Left lobe of liver (tissue), 2 donors: Measurements from ENCODE around the gene NANOGP8. TPM values are rescaled to one million over a fixed set of nuclear protein-coding genes. Genes with fewer than 3 reads are reported as not detected.
"Not testable (repeated sequence)": the region's sequence is repeated elsewhere in the genome, so short reads cannot be mapped to it uniquely, and the experiment has no call there.

Source experiments
- ATAC-seq: fragments of 200-7000 bp; cut with Tn5 transposase; one replicate; pipeline ENCODE4 v1.9.1; 2020; ENCODE audit warnings: mild to moderate bottlenecking, moderate library complexity
- DNase-seq: peaks from one replicate; pipeline ENCODE4 v3.0.0-alpha.2; 2020; ENCODE audit warnings: low spot score
- total RNA-seq: library from RNA; stranded (reverse); gene quantifications from one replicate; pipeline ENCODE4 v1.2.1, GENCODE V29; 2021
- donor health status: DM: no; HTN: no; CAD: no; lungs with moderate emphysema.
- donor health status: DM: no; HTN: yes; CAD: no.

NANOGP8 gene
- total RNA-seq, 1 donor from 2014 or later: 0.45 TPM

DNA sequence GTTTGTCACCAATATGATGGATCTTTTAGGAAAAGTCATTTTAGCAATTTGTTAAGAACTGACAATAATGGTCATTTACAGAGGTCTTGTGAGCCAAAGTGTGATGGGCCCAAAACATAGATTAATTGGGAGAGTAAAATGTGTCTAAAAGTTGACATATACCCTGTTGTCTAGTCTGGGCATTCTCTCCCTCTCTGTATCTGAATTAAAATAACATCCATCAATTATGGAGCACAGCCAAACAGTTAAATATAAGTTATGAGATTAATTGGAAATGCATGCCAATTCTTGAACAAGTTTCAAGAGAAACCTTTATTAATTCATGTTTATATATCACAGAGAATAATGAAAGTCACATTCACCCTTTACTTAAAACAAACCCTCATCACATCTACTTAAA lies 13.6 kb upstream of the NANOGP8 start:
- ATAC-seq (no peak), DNase-seq (no peak)

DNA sequence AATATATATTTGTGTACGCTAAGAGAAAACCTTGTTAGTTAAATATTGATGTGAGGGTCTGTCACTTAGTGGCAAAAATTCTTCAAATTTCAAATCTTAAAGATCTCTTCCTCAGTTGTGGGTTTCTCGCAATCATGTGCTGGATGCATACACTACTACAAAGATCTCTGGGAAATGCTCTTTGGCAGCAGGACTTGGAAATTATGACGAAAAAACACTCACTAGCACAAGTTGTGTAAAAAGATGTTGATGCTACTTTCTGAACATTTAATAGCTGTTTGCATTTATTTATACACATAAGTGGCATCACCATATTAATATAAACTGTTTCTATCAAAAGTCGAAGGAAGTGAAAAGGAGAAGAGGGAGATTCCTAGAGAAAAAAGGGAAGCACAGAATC lies 10.8 kb upstream of the NANOGP8 start:
- DNase-seq (no peak), ATAC-seq (no peak)

DNA sequence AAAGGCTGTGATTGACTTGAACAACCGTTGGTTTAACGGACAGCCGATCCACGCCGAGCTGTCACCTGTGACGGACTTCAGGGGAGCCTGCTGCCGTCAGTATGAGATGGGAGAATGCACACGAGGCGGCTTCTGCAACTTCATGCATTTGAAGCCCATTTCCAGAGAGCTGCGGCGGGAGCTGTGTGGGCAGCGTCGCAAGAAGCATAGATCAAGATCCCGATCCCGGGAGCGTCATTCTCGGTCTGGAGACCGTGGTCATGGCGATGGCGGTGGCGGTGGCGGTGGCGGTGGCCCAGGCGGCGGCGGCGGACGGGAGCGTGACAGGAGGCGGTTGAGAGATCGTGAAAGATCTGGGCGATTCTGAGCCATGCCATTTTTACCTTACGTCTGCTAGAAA lies 7.8 kb upstream of the NANOGP8 start:
- DNase-seq (no peak), ATAC-seq (no peak)

DNA sequence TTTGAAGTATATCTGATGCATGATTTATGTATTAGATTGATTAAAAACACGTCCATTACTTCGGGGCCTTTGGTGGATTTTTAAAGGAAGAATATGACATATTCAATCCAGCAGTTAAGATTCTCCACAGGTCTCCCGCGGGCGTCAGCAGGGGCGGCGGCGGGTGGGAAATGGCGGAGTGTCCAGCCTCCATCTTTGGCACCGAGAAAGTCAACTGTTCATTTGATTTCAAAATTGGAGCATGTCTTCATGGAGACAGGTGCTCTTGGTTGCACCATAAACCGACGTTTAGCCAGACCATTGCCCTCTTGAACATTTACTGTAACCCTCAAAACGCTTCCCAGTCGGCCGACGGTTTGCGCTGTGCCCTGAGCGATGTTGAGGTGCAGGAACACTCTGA lies 7.2 kb upstream of the NANOGP8 start:
- DNase-seq: no peak

DNA sequence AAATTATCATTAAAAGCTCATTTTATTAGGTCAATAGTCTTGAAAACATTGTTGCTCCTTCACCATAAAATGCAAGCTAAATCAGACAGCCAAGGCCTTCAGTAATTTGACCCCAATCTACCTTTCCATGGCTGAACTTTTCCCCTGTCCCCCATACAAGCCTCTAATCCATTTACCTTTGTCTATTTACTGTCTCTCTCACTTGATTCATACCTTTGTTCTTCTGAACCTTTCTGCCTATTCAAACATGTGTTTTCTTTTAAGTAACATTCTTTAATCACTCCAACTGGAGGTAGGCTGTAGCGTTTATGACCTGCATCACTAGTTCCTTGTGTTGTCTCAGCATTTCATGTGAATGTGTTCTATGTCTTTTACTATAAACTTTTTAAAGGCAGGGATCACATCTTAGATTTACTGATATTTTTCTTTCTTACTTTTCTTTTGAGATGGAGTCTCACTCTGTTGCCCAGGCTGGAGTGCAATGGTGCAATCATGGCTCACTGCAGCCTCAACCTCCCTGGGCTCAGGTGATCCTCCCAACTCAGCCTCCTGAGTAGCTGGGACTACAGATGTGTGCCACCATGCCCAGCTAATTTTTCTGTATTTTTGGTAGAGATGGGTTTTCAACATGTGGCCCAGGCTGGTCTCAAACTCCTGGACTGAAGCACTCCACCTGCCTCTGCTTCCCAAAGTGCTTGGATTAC lies 5.2 kb upstream of the NANOGP8 start:
- ATAC-seq (peak; percentile 53), DNase-seq (no peak)

More for the DNA sequence above, 7.2 kb upstream of the NANOGP8 start:
- ATAC-seq: no peak

DNA sequence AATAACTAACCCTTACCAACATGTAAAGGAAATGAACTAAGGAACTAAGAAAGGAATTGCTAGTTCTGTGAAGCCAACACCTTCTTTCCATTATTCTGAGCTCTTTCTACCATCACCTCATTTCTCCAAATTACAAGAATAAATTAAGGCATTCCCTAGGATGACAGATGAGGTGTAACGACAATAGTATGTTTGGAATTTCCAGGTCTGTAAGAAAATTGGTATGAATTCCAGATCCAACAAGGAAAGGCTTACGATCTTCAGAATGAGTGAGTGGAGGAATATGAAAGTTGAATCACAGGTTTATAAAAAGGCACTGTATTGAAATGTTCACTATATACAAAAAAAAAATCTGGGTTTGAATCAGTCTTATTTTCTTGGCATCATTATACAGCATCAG lies 4.5 kb upstream of the NANOGP8 start:
- DNase-seq: no peak
- ATAC-seq: no peak

DNA sequence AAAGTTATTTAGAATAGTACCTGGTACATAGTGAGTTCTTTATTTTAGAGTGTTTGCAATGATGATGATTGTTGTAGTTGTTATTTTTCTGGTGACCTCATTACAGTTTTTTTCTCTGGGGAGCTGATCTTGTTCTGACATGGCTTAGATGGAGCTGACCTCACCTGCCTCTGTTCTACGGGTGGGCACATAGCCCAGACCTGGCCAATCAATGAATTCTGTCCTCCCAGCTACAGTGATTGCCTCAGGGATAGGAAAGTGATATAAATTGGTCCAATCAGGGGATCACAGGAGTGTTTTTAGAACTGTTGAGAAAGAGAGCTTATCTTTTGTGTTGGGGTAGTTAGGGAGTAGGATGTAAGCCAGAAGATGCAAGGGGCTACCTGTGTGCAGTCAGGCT lies 3.2 kb upstream of the NANOGP8 start:
- ATAC-seq (peak; percentile 87), DNase-seq (peak; percentile 80)

DNA sequence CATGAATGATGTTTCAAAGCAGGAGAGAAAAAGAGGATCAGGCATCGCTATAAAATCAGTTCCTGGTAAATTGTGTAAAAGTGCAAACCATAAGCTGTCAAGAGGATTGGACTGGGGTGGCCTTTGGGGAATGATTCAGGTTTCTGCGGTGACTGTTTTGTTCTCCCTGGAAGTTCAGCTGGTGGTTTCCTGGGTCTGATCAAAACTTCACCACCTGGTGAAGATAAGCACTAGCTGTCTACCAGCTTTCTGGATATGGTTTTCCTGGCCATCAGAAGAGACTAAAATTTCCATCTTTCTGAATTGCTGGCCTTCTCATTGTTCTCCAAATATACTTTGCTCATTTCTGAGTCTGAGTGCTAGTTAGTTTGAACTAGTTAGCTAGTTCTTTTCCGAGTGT lies 2.7 kb upstream of the NANOGP8 start:
- ATAC-seq (no peak), DNase-seq (no peak)

DNA sequence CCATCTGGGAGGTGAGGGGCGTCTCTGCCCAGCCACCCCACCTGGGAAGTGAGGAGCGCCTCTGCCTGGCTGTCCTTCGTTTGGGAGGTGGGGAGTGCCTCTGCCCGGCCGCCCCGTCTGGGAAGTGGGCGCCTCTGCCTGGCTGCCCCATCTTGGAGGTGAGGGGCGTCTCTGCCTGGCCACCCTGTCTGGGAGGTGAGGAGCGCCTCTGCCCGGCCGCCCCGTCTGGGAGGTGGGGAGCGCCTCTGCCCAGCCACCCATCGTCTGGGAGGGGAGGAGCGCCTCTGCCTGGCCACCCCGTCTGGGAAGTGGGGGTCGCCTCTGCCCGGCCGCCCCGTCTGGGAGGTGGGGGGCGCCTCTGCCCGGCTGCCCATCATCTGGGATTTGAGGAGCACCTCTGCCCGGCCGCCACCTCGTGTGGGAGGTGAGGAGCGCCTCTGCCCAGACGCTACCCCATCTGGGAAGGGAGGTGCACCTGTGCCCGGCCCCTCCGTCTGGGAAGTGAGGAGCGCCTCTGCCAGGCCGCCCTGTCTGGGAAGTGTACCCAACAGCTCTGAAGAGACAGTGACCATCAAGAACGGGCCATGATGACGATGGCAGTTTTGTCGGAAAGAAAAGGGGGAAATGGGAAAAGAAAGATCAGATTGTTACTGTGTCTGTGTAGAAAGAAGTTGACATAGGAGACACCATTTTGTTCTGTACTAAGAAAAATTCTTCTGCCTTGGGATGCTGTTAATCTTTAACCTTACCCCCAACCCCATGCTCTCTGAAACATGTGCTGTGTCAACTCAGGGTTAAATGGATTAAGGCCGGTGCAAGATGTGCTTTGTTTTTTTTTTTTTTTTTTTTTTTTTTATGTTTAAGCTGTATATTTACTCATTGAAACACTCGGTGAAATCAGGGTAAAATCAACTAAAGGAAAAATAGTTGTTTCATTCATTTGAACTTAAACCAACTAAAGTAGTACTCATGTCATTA lies 2.4 kb downstream of the NANOGP8 start:
- not testable (repeated sequence) for DNase-seq

DNA sequence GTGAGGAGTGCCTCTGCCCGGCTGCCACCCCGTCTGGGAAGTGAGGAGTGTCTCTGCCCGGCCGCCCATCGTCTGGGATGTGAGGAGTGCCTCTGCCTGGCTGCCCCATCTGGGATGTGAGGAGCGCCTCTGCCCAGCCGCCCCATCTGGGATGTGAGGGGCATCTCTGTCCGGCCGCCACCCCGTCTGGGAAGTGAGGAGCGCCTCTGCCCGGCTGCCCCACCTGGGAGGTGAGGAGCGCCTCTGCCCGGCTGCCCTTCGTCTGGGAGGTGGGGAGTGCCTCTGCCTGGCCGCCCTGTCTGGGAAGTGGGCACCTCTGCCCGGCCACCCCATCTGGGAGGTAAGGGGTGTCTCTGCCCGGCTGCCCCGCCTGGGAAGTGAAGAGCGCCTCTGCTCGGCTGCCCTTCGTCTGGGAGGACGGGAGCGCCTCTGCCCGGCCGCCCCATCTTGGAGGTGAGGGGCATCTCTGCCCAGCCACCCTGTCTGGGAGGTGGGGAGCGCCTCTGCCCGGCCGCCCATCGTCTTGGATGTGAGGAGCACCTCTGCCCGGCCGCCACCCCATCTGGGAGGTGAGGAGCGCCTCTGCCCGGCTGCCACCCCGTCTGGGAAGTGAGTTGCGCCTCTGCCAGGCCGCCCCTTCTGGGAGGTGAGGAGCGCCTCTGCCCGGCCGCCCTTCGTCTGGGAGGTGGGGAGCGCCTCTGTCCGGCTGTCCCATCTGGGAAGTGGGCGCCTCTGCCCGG lies 3.3 kb downstream of the NANOGP8 start:
- DNase-seq, ATAC-seq: not testable (repeated sequence)

More for the DNA sequence above, 2.4 kb downstream of the NANOGP8 start:
- not testable (repeated sequence) for ATAC-seq

DNA sequence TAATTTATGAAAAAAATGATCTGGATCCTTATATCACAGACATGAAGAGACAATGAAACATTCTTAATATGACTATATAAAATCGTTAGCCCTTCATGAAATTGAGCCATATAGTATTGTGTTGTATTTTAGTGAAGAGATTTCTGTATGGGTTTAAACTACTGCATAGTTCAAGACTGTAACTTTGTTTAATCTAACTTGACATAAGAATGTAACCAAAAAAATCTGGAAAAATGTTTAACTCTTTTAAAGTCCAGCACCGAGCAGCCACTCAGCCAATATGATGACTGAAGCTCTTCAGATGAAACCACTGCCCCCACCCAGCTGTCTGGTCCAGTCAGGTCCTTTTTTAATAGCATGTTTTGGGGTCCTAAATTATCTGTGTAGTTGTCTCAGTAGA lies 4.9 kb downstream of the NANOGP8 start:
- ATAC-seq (no peak), DNase-seq (no peak)

DNA sequence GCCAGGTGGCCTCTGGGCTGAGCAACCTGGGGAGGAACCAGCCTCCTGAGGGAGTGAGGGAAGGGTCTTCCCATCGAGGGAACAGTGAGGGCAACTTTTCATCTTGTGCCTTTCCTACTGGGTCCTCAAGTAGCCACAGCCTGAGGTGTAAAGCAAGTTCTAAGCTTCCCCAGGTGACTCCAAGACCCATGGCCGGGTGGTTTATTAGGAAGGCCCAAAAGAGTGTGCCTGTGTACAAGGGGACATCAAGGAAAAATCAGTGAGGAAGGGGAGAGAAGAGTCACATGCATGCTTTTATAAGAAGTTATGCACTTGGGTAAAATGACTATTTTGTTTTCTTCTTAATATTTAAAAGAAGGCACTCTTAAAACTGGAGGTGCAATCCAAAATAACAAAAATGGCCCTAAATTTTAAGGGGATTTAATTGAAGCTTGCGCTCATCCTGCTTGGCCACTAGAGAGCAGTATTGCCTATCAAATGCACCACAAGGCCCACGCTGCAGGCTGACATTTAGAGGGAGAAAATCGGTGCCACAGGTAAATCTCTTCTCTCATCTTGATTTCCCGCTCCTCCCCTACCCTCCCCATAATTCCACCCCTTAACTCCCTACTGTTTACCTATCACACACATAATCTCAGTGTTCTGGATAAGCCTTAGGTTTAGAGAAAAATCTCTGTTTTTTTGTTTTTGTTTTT lies 6.7 kb downstream of the NANOGP8 start:
- DNase-seq: peak; percentile 57
- ATAC-seq: peak; percentile 100

DNA sequence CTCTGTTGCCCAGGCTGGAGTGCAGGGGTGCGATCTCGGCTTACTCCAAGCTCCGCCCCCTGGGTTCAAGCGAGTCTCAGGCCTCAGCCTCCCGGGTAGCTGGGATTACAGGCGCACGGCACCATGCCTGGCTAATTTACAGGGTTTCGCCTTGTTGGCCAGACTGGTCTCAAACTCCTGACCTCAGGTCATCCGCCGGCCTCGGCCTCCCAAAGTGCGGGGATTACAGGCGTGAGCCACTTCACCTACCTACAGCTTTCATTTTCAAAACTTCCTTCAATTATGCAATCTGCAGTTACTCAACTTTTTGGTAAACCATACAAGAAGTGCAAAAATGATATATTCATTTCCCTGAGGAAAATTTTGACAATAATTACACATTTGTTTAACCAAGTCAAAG lies 14.0 kb downstream of the NANOGP8 start:
- peak; percentile 47 for ATAC-seq
- peak; percentile 52 for DNase-seq

DNA sequence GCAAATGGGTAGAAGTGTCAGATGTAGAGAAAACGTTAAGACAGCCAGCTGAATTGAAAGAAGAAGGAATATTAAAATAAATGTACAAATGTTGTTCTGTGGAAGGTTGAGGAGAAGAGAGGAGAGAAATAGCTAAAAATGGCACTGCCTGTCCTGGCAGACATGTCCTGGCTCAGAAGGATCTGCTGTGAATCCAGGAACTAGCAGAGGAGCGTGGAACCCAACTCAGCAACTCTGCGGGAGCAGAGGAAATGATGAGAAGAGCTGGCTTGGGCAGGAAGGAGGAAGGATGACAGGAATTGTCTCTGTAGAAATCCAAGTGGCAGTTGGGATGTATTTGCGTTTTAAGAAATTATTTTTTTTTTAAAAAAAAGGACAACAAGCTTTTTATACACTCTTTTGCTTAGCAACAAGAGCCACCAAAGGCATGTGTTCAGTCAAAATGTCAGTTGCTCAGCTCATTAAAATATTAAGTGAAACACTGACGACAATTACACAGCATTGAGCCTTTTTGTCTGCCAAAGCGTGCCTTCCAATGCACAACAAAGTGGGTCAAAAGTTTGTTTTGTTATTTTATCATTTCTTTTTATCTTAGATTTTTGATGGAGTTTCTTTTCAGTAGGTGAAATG lies 16.1 kb downstream of the NANOGP8 start:
- no peak for DNase-seq
- no peak for ATAC-seq

DNA sequence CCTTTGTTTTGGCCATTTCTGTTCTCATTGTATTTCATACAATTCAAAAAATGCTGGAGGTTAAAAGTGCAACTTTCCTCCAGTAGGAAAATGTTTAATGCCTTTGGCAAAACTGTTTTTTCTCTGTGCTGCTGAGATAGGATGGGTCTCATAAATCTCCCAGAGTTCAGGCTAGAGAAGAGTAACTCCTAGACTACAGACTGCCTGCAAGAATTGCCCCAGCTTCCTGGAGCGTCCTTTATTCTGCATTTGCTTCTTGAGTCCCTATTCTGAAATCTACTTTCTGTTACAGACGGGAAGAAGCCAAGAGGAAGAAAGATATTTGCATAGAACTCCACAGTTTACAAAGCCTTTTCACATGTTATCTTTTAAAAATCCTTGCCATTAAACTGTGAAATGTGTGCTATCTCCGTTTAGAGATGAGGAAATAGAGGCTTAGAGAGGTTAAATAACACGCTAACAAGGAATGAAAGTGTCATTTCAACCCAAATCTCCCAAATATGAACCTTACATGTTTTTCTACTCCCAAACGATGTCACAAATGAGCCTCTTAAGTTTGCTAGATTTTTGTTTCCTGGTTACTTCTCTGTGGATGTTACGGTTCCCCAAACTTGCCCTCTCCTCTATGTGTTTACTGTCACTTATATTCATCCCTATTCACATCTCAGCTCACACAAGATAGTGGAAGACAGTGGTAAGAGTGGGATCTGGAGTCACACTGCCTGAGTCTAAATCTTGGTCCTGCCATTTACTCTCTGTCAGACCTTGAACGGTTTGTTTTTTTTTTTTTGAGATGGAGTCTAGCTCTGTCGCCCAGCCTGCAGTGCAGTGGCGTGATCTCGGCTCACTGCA lies 17.4 kb downstream of the NANOGP8 start:
- no peak for DNase-seq
- no peak for ATAC-seq

DNA sequence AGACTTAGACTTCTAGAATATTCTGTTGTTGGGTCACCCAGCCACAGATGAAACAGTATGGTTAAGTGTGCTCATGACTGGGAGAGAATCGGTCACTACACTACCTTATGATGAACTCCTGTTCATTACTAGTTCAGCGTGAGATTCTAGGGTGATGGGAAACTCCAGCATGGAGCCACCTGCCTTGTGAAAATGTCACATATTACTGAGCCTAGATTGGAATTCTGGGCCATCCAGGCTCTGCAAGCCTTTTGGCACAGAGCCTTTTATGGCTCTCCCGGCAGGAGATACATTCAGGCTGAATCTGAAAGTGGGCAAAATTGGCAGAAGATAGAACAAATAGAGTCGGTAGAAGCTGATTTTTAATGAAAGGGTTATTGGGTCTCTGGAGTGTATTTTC lies 19.0 kb downstream of the NANOGP8 start:
- DNase-seq: no peak
- no peak for ATAC-seq

DNA sequence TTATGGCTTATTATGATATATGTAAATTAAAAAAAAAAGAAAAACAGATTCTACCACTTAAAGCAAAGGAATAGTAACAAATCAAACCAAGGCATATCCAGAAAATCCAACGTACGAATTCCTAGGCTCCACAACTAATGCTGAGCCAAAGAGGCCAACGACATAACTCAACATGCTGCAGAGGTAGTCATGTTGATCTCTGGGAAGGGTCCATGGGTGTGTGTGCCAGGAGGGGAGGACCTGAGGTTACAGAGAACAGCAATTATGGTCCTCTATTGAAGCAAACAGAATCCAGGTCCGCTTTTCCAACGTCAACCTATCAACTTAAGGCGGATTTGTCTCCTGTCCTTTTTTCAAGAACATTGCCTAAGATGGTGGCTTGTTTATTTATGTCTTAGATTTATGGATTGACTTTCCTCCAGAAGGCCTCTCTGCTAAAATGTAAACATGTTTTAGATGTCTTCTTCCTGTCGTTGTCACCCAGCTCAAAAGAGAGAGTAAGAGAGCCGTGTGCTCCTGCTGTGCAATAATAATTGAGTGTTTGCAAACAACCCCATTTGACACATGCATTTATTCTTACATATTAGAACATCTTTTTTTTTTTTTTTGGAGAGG lies 20.4 kb downstream of the NANOGP8 start:
- no peak for ATAC-seq
- no peak for DNase-seq

DNA sequence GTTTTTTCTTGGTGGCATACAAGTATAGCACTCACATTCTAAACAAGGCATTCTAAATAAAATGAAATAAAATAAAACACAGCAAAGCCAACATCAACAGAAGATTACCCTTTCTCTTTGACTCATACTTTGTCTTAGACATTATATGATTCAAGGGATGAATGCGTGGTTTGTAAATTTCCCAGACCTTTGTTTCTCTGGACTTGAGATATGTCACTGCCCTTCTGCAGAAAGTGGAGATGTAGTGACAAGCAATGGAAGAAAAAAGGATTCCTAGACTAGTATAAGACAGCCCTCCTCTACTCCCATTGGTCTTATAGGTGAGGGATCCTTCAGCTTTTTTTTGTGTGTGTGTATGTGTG lies 22.4 kb downstream of the NANOGP8 start:
- no peak for ATAC-seq
- no peak for DNase-seq
